WTC11 (cell line): ENCODE results near the gene LCP1. TPM values are rescaled to one million over a fixed set of nuclear protein-coding genes. Genes with fewer than 3 reads are reported as not detected.

Experiments used
- ATAC-seq: fragments of 200-7000 bp; cut with Tn5 transposase; 2 replicates; pipeline ENCODE4 v1.10.0; 2021; ENCODE audit warnings: mild to moderate bottlenecking, moderate library complexity
- CTCF ChIA-PET: fragments of 300-600 bp; sonication (Branson Sonifier 250); formaldehyde crosslinking; loops from one replicate; lab custom pipeline; 2021; ENCODE audit warnings: antibody characterized with exemption; lab: Charles Lee
- POLR2A ChIA-PET: fragments of 350-600 bp; sonication (Branson Sonifier 250); formaldehyde crosslinking; loops from one replicate; lab custom pipeline; 2021; ENCODE audit warnings: antibody characterized with exemption; lab: Charles Lee
- DNase-seq: peaks from one replicate; pipeline ENCODE4 v3.0.0; 2021; ENCODE audit warnings: low spot score
- H3K27ac Mint-ChIP-seq: 2 replicates; pipeline ENCODE4 v1.8.0; 2021; ENCODE audit warnings: mixed read lengths
- H3K27me3 Mint-ChIP-seq: 2 replicates; pipeline ENCODE4 v1.8.0; 2021; ENCODE audit warnings: low read depth, mild to moderate bottlenecking, moderate library complexity, mixed read lengths
- H3K36me3 Mint-ChIP-seq: 2 replicates; pipeline ENCODE4 v1.8.0; 2021; ENCODE audit warnings: mixed read lengths
- H3K4me1 Mint-ChIP-seq: 2 replicates; pipeline ENCODE4 v1.8.0; 2022; ENCODE audit warnings: mixed read lengths
- H3K4me3 Mint-ChIP-seq: 2 replicates; pipeline ENCODE4 v1.8.0; 2021; ENCODE audit warnings: mild to moderate bottlenecking, moderate library complexity, mixed read lengths
- H3K9me3 Mint-ChIP-seq: 2 replicates; pipeline ENCODE4 v1.8.0; 2021; ENCODE audit warnings: mixed read lengths
- AFF4 ChIP-seq: sonication (generic); formaldehyde crosslinking; IDR thresholded peaks from 2 replicates; pipeline ENCODE4 v1.8.1; 2023; ENCODE audit warnings: mild to moderate bottlenecking, missing genetic modification reagents, borderline replicate concordance
- CREM ChIP-seq: sonication (generic); formaldehyde crosslinking; IDR thresholded peaks from 2 replicates; pipeline ENCODE4 v1.8.1; 2022; ENCODE audit warnings: mild to moderate bottlenecking, missing genetic modification reagents, moderate library complexity
- E2F1 ChIP-seq: sonication (generic); formaldehyde crosslinking; IDR thresholded peaks from 2 replicates; pipeline ENCODE4 v1.8.0; 2022; ENCODE audit warnings: mild to moderate bottlenecking, missing genetic modification reagents
- EMX1 ChIP-seq: fragments of 250-450 bp; sonication (Bioruptor Pico); IDR thresholded peaks from 2 replicates; pipeline ENCODE4 v1.8.0; 2021; ENCODE audit warnings: mild to moderate bottlenecking
- ERG ChIP-seq: fragments of 250-450 bp; sonication (Bioruptor Pico); IDR thresholded peaks from 2 replicates; pipeline ENCODE4 v1.8.0; 2021; ENCODE audit warnings: mild to moderate bottlenecking
- HMGA2 ChIP-seq: fragments of 250-450 bp; sonication (Bioruptor Pico); IDR thresholded peaks from 2 replicates; pipeline ENCODE4 v1.4.0; 2021; ENCODE audit warnings: mild to moderate bottlenecking, moderate library complexity
- JAZF1 ChIP-seq: fragments of 250-450 bp; sonication (Bioruptor Pico); IDR thresholded peaks from 2 replicates; pipeline ENCODE4 v1.9.0; 2021; ENCODE audit warnings: moderate library complexity, mild to moderate bottlenecking, inconsistent platforms
- MXD4 ChIP-seq: fragments of 250-450 bp; sonication (Bioruptor Pico); IDR thresholded peaks from 2 replicates; pipeline ENCODE4 v1.8.0; 2021; ENCODE audit warnings: mild to moderate bottlenecking, moderate library complexity, borderline replicate concordance
- MYBL2 ChIP-seq: sonication (generic); formaldehyde crosslinking; IDR thresholded peaks from 2 replicates; pipeline ENCODE4 v1.8.1; 2023; ENCODE audit warnings: mild to moderate bottlenecking, moderate library complexity, missing genetic modification reagents
- NFATC4 ChIP-seq: fragments of 250-450 bp; sonication (Bioruptor Pico); IDR thresholded peaks from 2 replicates; pipeline ENCODE4 v1.9.0; 2021; ENCODE audit warnings: mild to moderate bottlenecking
- TCF7 ChIP-seq: sonication (generic); formaldehyde crosslinking; IDR thresholded peaks from 2 replicates; pipeline ENCODE4 v1.8.0; 2022; ENCODE audit warnings: mild to moderate bottlenecking, low read depth, missing genetic modification reagents, moderate library complexity
- ZBTB43 ChIP-seq: sonication (generic); formaldehyde crosslinking; IDR thresholded peaks from 2 replicates; pipeline ENCODE4 v1.8.1; 2023; ENCODE audit warnings: mild to moderate bottlenecking, missing genetic modification reagents
- ZNF317 ChIP-seq: sonication (generic); formaldehyde crosslinking; IDR thresholded peaks from 2 replicates; pipeline ENCODE4 v1.8.1; 2023; ENCODE audit warnings: low read depth, mild to moderate bottlenecking, moderate library complexity, missing genetic modification reagents, borderline replicate concordance
- ZNF423 ChIP-seq: fragments of 250-450 bp; sonication (Bioruptor Pico); IDR thresholded peaks from 2 replicates; pipeline ENCODE4 v2.1.2; 2022; ENCODE audit warnings: mild to moderate bottlenecking, moderate library complexity
- ZNF671 ChIP-seq: fragments of 250-450 bp; sonication (Bioruptor Pico); IDR thresholded peaks from 2 replicates; pipeline ENCODE4 v1.8.0; 2021; ENCODE audit warnings: mild to moderate bottlenecking
- total RNA-seq: library from RNA; stranded (reverse); gene quantifications from 3 replicates; pipeline ENCODE4 v1.2.3, GENCODE V29; 2021
- TF ChIP-seq, protein P1 (sequence below): sonication (generic); formaldehyde crosslinking; IDR thresholded peaks from 2 replicates; pipeline ENCODE4 v1.8.0; 2022; ENCODE audit warnings: missing genetic modification reagents
- TF ChIP-seq, protein P2 (sequence below): fragments of 250-450 bp; sonication (Bioruptor Pico); IDR thresholded peaks from 2 replicates; pipeline ENCODE4 v1.9.0; 2021; ENCODE audit warnings: mild to moderate bottlenecking
- TF ChIP-seq, protein P3 (sequence below): sonication (generic); formaldehyde crosslinking; IDR thresholded peaks from 2 replicates; pipeline ENCODE4 v1.8.0; 2023; ENCODE audit warnings: mild to moderate bottlenecking, missing genetic modification reagents

LCP1 gene
- total RNA-seq, 1 experiment from 2014 or later, result 3.2 TPM

DNA sequence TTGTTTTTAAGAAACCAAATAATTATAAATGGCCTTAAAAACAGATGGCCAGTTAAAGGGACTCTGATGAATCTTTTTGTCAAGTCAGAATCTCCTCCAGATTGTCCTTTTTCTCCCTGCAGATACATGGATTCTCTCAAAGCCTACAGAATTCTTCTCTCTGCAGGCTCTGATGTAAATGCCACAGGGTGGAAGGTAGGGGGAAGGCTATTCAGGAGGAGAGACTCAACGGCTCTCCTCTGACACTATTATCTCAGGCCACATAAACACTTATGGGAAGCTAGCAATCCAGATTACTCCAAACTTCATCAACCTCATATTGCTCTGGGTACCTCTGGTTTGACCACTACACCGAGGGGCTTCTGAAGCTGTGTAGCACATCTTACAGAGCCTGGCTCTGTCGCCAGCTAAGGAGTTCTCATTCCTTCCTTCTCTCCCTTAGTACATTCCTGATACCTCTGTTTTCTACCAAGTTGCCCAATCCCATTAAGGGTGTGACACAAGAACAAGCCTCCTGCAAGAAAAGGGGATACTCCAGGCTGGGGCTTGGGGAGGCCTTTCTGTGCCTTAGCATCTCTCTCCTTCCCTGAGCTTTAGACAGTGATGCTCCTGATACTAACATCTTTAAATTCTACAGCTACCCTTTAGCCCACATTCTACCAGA lies 14.9 kb downstream of the LCP1 start:
- no peak for DNase-seq
- peak; percentile 50 for ATAC-seq
- H3K27ac Mint-ChIP-seq, result no peak overlapping the region

More for the DNA sequence above, 14.9 kb downstream of the LCP1 start:
- no peak overlapping the region for H3K4me3 Mint-ChIP-seq
- H3K27me3 Mint-ChIP-seq, result peaks cover 17% of the 10 kb centered on the region
- no peak for TF ChIP-seq ZBTB43
- TF ChIP-seq ERG, result no peak
- no peak for TF ChIP-seq AFF4 (CRISPR knock-in tag)
- no peak for TF ChIP-seq MYBL2 (CRISPR knock-in tag)
- TF ChIP-seq ZNF423, result no peak
- TF ChIP-seq NFATC4 (CRISPR knock-in tag), result no peak
- TF ChIP-seq HMGA2 (CRISPR knock-in tag), result no peak
- TF ChIP-seq JAZF1 (CRISPR knock-in tag), result no peak
- no peak for TF ChIP-seq E2F1 (CRISPR knock-in tag)
- no peak for TF ChIP-seq MXD4 (CRISPR knock-in tag)
- TF ChIP-seq TCF7, result no peak
- TF ChIP-seq, protein P1, sequence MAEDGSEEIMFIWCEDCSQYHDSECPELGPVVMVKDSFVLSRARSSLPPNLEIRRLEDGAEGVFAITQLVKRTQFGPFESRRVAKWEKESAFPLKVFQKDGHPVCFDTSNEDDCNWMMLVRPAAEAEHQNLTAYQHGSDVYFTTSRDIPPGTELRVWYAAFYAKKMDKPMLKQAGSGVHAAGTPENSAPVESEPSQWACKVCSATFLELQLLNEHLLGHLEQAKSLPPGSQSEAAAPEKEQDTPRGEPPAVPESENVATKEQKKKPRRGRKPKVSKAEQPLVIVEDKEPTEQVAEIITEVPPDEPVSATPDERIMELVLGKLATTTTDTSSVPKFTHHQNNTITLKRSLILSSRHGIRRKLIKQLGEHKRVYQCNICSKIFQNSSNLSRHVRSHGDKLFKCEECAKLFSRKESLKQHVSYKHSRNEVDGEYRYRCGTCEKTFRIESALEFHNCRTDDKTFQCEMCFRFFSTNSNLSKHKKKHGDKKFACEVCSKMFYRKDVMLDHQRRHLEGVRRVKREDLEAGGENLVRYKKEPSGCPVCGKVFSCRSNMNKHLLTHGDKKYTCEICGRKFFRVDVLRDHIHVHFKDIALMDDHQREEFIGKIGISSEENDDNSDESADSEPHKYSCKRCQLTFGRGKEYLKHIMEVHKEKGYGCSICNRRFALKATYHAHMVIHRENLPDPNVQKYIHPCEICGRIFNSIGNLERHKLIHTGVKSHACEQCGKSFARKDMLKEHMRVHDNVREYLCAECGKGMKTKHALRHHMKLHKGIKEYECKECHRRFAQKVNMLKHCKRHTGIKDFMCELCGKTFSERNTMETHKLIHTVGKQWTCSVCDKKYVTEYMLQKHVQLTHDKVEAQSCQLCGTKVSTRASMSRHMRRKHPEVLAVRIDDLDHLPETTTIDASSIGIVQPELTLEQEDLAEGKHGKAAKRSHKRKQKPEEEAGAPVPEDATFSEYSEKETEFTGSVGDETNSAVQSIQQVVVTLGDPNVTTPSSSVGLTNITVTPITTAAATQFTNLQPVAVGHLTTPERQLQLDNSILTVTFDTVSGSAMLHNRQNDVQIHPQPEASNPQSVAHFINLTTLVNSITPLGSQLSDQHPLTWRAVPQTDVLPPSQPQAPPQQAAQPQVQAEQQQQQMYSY (CRISPR knock-in tag), result no peak
- no peak for TF ChIP-seq CREM (CRISPR knock-in tag)
- TF ChIP-seq, protein P2, sequence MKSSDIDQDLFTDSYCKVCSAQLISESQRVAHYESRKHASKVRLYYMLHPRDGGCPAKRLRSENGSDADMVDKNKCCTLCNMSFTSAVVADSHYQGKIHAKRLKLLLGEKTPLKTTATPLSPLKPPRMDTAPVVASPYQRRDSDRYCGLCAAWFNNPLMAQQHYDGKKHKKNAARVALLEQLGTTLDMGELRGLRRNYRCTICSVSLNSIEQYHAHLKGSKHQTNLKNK, result no peak
- no peak for TF ChIP-seq ZNF671 (CRISPR knock-in tag)
- no peak for TF ChIP-seq ZNF317 (CRISPR knock-in tag)
- TF ChIP-seq, protein P3, sequence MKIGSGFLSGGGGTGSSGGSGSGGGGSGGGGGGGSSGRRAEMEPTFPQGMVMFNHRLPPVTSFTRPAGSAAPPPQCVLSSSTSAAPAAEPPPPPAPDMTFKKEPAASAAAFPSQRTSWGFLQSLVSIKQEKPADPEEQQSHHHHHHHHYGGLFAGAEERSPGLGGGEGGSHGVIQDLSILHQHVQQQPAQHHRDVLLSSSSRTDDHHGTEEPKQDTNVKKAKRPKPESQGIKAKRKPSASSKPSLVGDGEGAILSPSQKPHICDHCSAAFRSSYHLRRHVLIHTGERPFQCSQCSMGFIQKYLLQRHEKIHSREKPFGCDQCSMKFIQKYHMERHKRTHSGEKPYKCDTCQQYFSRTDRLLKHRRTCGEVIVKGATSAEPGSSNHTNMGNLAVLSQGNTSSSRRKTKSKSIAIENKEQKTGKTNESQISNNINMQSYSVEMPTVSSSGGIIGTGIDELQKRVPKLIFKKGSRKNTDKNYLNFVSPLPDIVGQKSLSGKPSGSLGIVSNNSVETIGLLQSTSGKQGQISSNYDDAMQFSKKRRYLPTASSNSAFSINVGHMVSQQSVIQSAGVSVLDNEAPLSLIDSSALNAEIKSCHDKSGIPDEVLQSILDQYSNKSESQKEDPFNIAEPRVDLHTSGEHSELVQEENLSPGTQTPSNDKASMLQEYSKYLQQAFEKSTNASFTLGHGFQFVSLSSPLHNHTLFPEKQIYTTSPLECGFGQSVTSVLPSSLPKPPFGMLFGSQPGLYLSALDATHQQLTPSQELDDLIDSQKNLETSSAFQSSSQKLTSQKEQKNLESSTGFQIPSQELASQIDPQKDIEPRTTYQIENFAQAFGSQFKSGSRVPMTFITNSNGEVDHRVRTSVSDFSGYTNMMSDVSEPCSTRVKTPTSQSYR (CRISPR knock-in tag), result no peak
- no peak for TF ChIP-seq EMX1 (CRISPR knock-in tag)
- ChIA-PET CTCF (interaction anchor here (0.8 kb wide), 1 partner anchor 41 kb away, joined by 3 read pairs; no protein-coding TSS in a partner anchor), POLR2A (no interaction called here)
- peaks cover 3% of the 10 kb centered on the region for H3K36me3 Mint-ChIP-seq
- H3K9me3 Mint-ChIP-seq, result no peaks in the 10 kb centered on the region
- H3K4me1 Mint-ChIP-seq, result peaks cover 17% of the 10 kb centered on the region
